Peyer's patch (tissue), 4 donors: ENCODE results near the gene PDIK1L. TPM values are rescaled to one million over a fixed set of nuclear protein-coding genes. Genes with fewer than 3 reads are reported as not detected.
"Not testable (repeated sequence)": the region's sequence is repeated elsewhere in the genome, so short reads cannot be mapped to it uniquely, and the experiment has no call there.

Experiments
- DNase-seq, 3 donors: peaks; one replicate each; pipeline ENCODE4 v3.0.0-alpha.2; 2017 to 2019
- H3K27ac ChIP-seq, 4 donors: fragments of 200-600 bp; sonication (generic); one replicate each; pipeline ENCODE4 v1.5.1; 2016 to 2019
- H3K27me3 ChIP-seq, 2 donors: fragments of 200-600 bp; sonication (generic); one replicate each; pipeline ENCODE4 v1.5.1; 2019
- H3K36me3 ChIP-seq, 3 donors: fragments of 200-600 bp; sonication (generic); one replicate each; pipeline ENCODE4 v1.5.1; 2016 to 2019
- H3K4me1 ChIP-seq, 4 donors: fragments of 200-600 bp; sonication (generic); one replicate each; pipeline ENCODE4 v1.5.1; 2016 to 2019
- H3K4me3 ChIP-seq, 4 donors: fragments of 200-600 bp; sonication (generic); 1 replicate in 3 of 4; 2 replicates in 1 of 4; pipeline ENCODE4 v1.5.1; 2016 to 2019; ENCODE audit warnings: mild to moderate bottlenecking in 1 of 4
- H3K9me3 ChIP-seq, 4 donors: fragments of 200-600 bp; sonication (generic); one replicate each; pipeline ENCODE4 v1.5.1; 2016 to 2019; ENCODE audit warnings: mild to moderate bottlenecking in 1 of 4
- POLR2A ChIP-seq, 2 donors: fragments of 450-650 bp; IDR thresholded peaks; one replicate each; pipeline ENCODE4 v1.5.1; 2017; ENCODE audit warnings: antibody characterized with exemption in 2 of 2, mild to moderate bottlenecking in 2 of 2, moderate library complexity in 2 of 2
- total RNA-seq, 4 donors: library from RNA; depleted of rRNA; stranded (reverse); fragments of >200 nt; gene quantifications; one replicate each; pipeline ENCODE4 v1.1.0, GENCODE V29; 2016
- TF ChIP-seq, protein P1 (sequence below), 6 experiments: fragments of 450-650 bp in 4 of 6; fragments of 200-600 bp in 2 of 6; sonication (generic) in 1 of 6; IDR thresholded peaks; one replicate each; pipeline ENCODE4 v1.5.1; 2017 to 2019; ENCODE audit warnings: antibody characterized with exemption in 6 of 6, mild to moderate bottlenecking in 3 of 6, moderate library complexity in 1 of 6

The PDIK1L gene
- total RNA-seq, 4 donors from 2014 or later, result 8.3 to 13.2 (median 12.4) TPM

DNA sequence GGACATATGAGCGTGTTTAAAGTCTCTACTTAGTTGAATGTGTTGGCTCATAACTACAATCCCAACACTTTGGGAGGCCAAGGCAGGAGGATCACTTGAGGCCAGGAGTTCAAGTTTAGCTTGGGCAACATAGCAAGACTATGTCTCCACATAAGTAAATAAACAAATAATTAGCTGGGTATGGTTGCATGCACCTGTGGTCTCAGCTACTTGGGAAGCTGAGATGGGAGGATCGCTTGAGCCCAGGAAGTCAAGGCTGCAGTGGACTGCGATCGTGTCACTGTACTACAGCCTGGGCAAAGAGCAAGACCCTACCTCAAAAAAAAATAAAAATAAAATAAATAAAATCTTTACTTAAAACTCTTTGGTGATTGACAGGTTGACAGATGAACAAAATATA lies 13.0 kb upstream of the PDIK1L start:
- no peak for TF ChIP-seq POLR2A (IDR thresholded peaks at IDR 0.05)
- TF ChIP-seq, protein P1, sequence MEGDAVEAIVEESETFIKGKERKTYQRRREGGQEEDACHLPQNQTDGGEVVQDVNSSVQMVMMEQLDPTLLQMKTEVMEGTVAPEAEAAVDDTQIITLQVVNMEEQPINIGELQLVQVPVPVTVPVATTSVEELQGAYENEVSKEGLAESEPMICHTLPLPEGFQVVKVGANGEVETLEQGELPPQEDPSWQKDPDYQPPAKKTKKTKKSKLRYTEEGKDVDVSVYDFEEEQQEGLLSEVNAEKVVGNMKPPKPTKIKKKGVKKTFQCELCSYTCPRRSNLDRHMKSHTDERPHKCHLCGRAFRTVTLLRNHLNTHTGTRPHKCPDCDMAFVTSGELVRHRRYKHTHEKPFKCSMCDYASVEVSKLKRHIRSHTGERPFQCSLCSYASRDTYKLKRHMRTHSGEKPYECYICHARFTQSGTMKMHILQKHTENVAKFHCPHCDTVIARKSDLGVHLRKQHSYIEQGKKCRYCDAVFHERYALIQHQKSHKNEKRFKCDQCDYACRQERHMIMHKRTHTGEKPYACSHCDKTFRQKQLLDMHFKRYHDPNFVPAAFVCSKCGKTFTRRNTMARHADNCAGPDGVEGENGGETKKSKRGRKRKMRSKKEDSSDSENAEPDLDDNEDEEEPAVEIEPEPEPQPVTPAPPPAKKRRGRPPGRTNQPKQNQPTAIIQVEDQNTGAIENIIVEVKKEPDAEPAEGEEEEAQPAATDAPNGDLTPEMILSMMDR (IDR thresholded peaks at IDR 0.05), result no peak
- Histone ChIP-seq H3K36me3 (no peaks in the 10 kb centered on the region), H3K9me3 (no peaks in the 10 kb centered on the region), H3K27me3 (no peaks in the 10 kb centered on the region), H3K27ac (no peak overlapping the region), H3K4me3 (no peak overlapping the region), H3K4me1 (no peaks in the 10 kb centered on the region)
- no peak for DNase-seq

GRCh38 chr1:26099780-26100179 lies 11.8 kb upstream of the PDIK1L start:
- no peak overlapping the region for H3K27ac ChIP-seq
- no peak overlapping the region for H3K4me3 ChIP-seq
- H3K36me3 ChIP-seq, result no peaks in the 10 kb centered on the region
- H3K27me3 ChIP-seq, result no peaks in the 10 kb centered on the region
- no peak for DNase-seq
- TF ChIP-seq, protein P1 (IDR thresholded peaks at IDR 0.05), result no peak
- TF ChIP-seq POLR2A (IDR thresholded peaks at IDR 0.05), result no peak
- H3K4me1 ChIP-seq, result no peaks in the 10 kb centered on the region
- no peaks in the 10 kb centered on the region for H3K9me3 ChIP-seq

DNA sequence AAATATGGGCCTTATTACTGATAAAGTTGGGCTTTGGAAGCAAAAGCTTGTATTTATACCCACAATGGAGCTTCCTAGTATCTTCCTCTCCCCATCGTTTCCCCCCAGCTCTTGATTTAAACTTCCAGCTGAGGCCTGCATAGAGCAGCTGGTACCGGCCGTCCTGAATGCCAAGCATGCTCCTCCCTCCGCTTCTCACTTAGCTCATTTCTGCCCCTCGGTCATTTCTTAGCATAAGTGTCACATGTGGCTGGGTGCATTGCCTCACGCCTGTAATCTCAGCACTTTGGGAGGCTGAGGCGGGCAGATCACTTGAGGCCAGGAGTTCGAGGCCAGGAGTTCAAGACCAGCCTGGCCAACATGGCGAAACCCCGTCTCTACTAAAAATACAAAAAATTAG lies 11.4 kb upstream of the PDIK1L start:
- not testable (repeated sequence) for DNase-seq, H3K4me3 ChIP-seq, H3K9me3 ChIP-seq, H3K27me3 ChIP-seq, H3K36me3 ChIP-seq, H3K4me1 ChIP-seq, H3K27ac ChIP-seq

DNA sequence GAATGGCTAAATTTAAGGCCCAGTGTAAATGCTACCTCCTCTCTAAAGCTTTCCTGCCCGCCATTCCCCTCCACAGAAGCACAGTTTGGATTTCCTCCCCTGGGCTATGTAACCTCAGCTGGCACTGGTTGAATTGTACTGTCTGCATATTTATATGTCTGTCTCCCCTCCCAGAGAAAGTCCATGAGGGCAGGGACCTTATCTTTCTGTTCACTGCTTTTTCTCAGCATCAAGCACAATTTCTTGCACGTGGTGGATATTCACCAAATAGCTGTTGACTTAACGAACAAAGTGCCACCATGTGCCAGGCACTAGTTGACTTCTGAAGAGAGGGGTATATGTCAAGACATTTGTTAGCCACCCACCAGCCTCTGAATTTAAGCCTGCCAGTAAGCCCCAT lies 9.5 kb upstream of the PDIK1L start:
- TF ChIP-seq, protein P1 (IDR thresholded peaks at IDR 0.05), result no peak
- no peak for TF ChIP-seq POLR2A (IDR thresholded peaks at IDR 0.05)
- Histone ChIP-seq H3K4me1 (no peaks in the 10 kb centered on the region), H3K4me3 (no peak overlapping the region), H3K9me3 (no peaks in the 10 kb centered on the region), H3K36me3 (no peaks in the 10 kb centered on the region), H3K27ac (no peak overlapping the region), H3K27me3 (no peaks in the 10 kb centered on the region)
- no peak for DNase-seq

- no peaks in the 10 kb centered on the region for H3K27me3 ChIP-seq
- H3K4me1 ChIP-seq, result no peaks in the 10 kb centered on the region
- TF ChIP-seq, protein P1 (IDR thresholded peaks at IDR 0.05), result no peak
- no peak for TF ChIP-seq POLR2A (IDR thresholded peaks at IDR 0.05)
- H3K4me3 ChIP-seq, result no peak overlapping the region
- H3K36me3 ChIP-seq, result no peaks in the 10 kb centered on the region
- DNase-seq, result no peak
- no peak overlapping the region for H3K27ac ChIP-seq
- H3K9me3 ChIP-seq, result no peaks in the 10 kb centered on the region
These were observed 9.1 kb upstream of the PDIK1L start for GRCh38 chr1:26102526-26102925.

DNA sequence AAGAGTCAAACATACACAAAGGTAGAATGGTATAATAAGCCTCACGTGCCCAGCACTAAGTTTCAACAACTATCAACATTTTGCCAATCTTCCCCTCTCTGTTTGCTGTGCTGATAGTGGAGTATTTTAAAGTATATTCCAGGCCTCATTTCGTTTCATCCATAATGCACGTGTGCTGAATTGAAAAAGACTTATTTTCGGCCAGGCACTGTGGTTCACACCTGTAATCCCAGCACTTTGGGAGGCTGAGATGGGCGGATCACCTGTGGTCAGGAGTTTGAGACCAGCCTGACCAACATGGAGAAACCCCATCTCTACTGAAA lies 6.4 kb upstream of the PDIK1L start:
- H3K4me3 ChIP-seq, H3K4me1 ChIP-seq, DNase-seq, H3K27me3 ChIP-seq, H3K9me3 ChIP-seq, H3K36me3 ChIP-seq, H3K27ac ChIP-seq: not testable (repeated sequence)
